HEK293 (cell line): ENCODE data around the gene CSNK1G1.

Experiments
- EGR2 ChIP-seq: fragments of 450-650 bp; formaldehyde crosslinking; IDR thresholded peaks from 2 replicates; pipeline ENCODE4 v1.5.1; 2016; ENCODE audit warnings: low read depth, missing biosample characterization, missing genetic modification characterization
- GLIS1 ChIP-seq: fragments of 450-650 bp; formaldehyde crosslinking; IDR thresholded peaks from 2 replicates; pipeline ENCODE4 v1.5.1; 2016; ENCODE audit warnings: missing biosample characterization, missing genetic modification characterization
- KLF10 ChIP-seq: fragments of 450-650 bp; IDR thresholded peaks from 2 replicates; pipeline ENCODE4 v1.5.1; 2018; ENCODE audit warnings: missing biosample characterization, mild to moderate bottlenecking, missing genetic modification characterization
- PATZ1 ChIP-seq: fragments of 450-650 bp; formaldehyde crosslinking; IDR thresholded peaks from 2 replicates; pipeline ENCODE4 v1.5.1; 2016; ENCODE audit warnings: missing biosample characterization, missing genetic modification characterization
- PBX3 ChIP-seq: sonication (generic); formaldehyde crosslinking; IDR thresholded peaks from 2 replicates; pipeline ENCODE4 v1.8.1; 2022; ENCODE audit warnings: mild to moderate bottlenecking, moderate library complexity, missing genetic modification reagents
- REST ChIP-seq: fragments of 450-650 bp; formaldehyde crosslinking; IDR thresholded peaks from 2 replicates; pipeline ENCODE4 v1.5.1; 2016; ENCODE audit warnings: missing biosample characterization, missing genetic modification characterization
- TCF7L2 ChIP-seq: IDR thresholded peaks from 2 replicates; pipeline ENCODE4 v1.6.1; 2011; ENCODE audit warnings: low read depth, mild to moderate bottlenecking, inconsistent platforms, low read length, moderate library complexity, borderline replicate concordance
- TSHZ1 ChIP-seq: fragments of 450-650 bp; formaldehyde crosslinking; IDR thresholded peaks from 2 replicates; pipeline ENCODE4 v1.5.1; 2016; ENCODE audit warnings: missing biosample characterization, missing genetic modification characterization, borderline replicate concordance
- ZBTB17 ChIP-seq: fragments of 450-650 bp; formaldehyde crosslinking; IDR thresholded peaks from 2 replicates; pipeline ENCODE4 v1.5.1; 2016; ENCODE audit warnings: missing biosample characterization, missing genetic modification characterization
- ZBTB8A ChIP-seq: fragments of 450-650 bp; formaldehyde crosslinking; IDR thresholded peaks from 2 replicates; pipeline ENCODE4 v1.5.1; 2016; ENCODE audit warnings: missing biosample characterization, missing genetic modification characterization
- ZNF112 ChIP-seq: fragments of 450-650 bp; formaldehyde crosslinking; IDR thresholded peaks from 2 replicates; pipeline ENCODE4 v1.5.0; 2017; ENCODE audit warnings: missing biosample characterization, missing genetic modification characterization
- ZNF138 ChIP-seq: fragments of 450-650 bp; formaldehyde crosslinking; IDR thresholded peaks from 2 replicates; pipeline ENCODE4 v1.5.1; 2016; ENCODE audit warnings: missing biosample characterization, missing genetic modification characterization, borderline replicate concordance
- ZNF155 ChIP-seq: fragments of 450-650 bp; formaldehyde crosslinking; IDR thresholded peaks from 2 replicates; pipeline ENCODE4 v1.5.1; 2016; ENCODE audit warnings: missing biosample characterization, missing genetic modification characterization
- ZNF175 ChIP-seq: fragments of 450-650 bp; formaldehyde crosslinking; IDR thresholded peaks from 2 replicates; pipeline ENCODE4 v1.5.1; 2016; ENCODE audit warnings: missing biosample characterization, missing genetic modification characterization
- ZNF18 ChIP-seq: fragments of 450-650 bp; formaldehyde crosslinking; IDR thresholded peaks from 2 replicates; pipeline ENCODE4 v1.5.1; 2016; ENCODE audit warnings: missing biosample characterization, missing genetic modification characterization
- ZNF239 ChIP-seq: fragments of 450-650 bp; formaldehyde crosslinking; IDR thresholded peaks from 2 replicates; pipeline ENCODE4 v1.5.1; 2016; ENCODE audit warnings: missing biosample characterization, missing genetic modification characterization
- ZNF292 ChIP-seq: fragments of 450-650 bp; formaldehyde crosslinking; IDR thresholded peaks from 2 replicates; pipeline ENCODE4 v1.5.1; 2016; ENCODE audit warnings: low read depth, missing biosample characterization, missing genetic modification characterization, borderline replicate concordance
- ZNF324 ChIP-seq: fragments of 450-650 bp; formaldehyde crosslinking; IDR thresholded peaks from 2 replicates; pipeline ENCODE4 v1.5.1; 2016; ENCODE audit warnings: missing biosample characterization, missing genetic modification characterization
- ZNF394 ChIP-seq: fragments of 450-650 bp; formaldehyde crosslinking; IDR thresholded peaks from 2 replicates; pipeline ENCODE4 v1.5.1; 2016; ENCODE audit warnings: missing biosample characterization, missing genetic modification characterization, mild to moderate bottlenecking, moderate library complexity, borderline replicate concordance
- ZNF416 ChIP-seq: fragments of 450-650 bp; formaldehyde crosslinking; IDR thresholded peaks from 2 replicates; pipeline ENCODE4 v1.5.1; 2016; ENCODE audit warnings: missing biosample characterization, missing genetic modification characterization
- ZNF521 ChIP-seq: fragments of 450-650 bp; formaldehyde crosslinking; IDR thresholded peaks from 2 replicates; pipeline ENCODE4 v1.5.1; 2017; ENCODE audit warnings: missing biosample characterization, mild to moderate bottlenecking, missing genetic modification characterization
- ZNF580 ChIP-seq: fragments of 450-650 bp; formaldehyde crosslinking; IDR thresholded peaks from 2 replicates; pipeline ENCODE4 v1.5.1; 2016; ENCODE audit warnings: missing biosample characterization, missing genetic modification characterization
- ZNF600 ChIP-seq: fragments of 450-650 bp; formaldehyde crosslinking; IDR thresholded peaks from 2 replicates; pipeline ENCODE4 v1.5.1; 2016; ENCODE audit warnings: missing biosample characterization, missing genetic modification characterization
- ZNF623 ChIP-seq: fragments of 450-650 bp; formaldehyde crosslinking; IDR thresholded peaks from 2 replicates; pipeline ENCODE4 v1.5.1; 2016; ENCODE audit warnings: missing biosample characterization, missing genetic modification characterization
- ZNF707 ChIP-seq: fragments of 450-650 bp; formaldehyde crosslinking; IDR thresholded peaks from 2 replicates; pipeline ENCODE4 v1.5.1; 2016; ENCODE audit warnings: missing biosample characterization, missing genetic modification characterization
- ZNF830 ChIP-seq: fragments of 450-650 bp; IDR thresholded peaks from 2 replicates; pipeline ENCODE4 v1.5.0; 2018; ENCODE audit warnings: missing biosample characterization, missing genetic modification characterization, low read depth, mild to moderate bottlenecking, moderate library complexity

The CSNK1G1 gene

GRCh38 chr15:64246364-64247189 is 109.4 kb downstream of the CSNK1G1 start (continued):
- TF ChIP-seq ZNF18: no peak
- TF ChIP-seq ZBTB8A (tag by site-specific recombination): no peak
- TF ChIP-seq ZNF239 (tag by site-specific recombination): no peak
- no peak for TF ChIP-seq ZNF830 (tag by site-specific recombination)
- peak; percentile 69 for TF ChIP-seq PATZ1 (tag by site-specific recombination)
- TF ChIP-seq ZNF521 (tag by site-specific recombination): no peak
- peak; percentile 38; the same call in 1 of the 2 replicates for TF ChIP-seq ZNF580 (tag by site-specific recombination)
- TF ChIP-seq ZBTB17 (tag by site-specific recombination): peak; percentile 81
- TF ChIP-seq ZNF324 (tag by site-specific recombination): 0 out of 2 replicates have a peak, but pooled peaks have one; percentile 25
- peak; percentile 98 for TF ChIP-seq ZNF600 (tag by site-specific recombination)
- TF ChIP-seq REST: no peak
- TF ChIP-seq ZNF155 (tag by site-specific recombination): no peak
- no peak for TF ChIP-seq KLF10 (tag by site-specific recombination)
- no peak for TF ChIP-seq GLIS1 (tag by site-specific recombination)
- peak; percentile 19; the same call in 1 of the 2 replicates for TF ChIP-seq ZNF623
- no peak for TF ChIP-seq ZNF138
- no peak for TF ChIP-seq TCF7L2
- TF ChIP-seq ZNF175 (tag by site-specific recombination): no peak
- peak; percentile 19; the same call in 1 of the 2 replicates for TF ChIP-seq ZNF394 (tag by site-specific recombination)
- no peak for TF ChIP-seq PBX3
- no peak for TF ChIP-seq ZNF707 (tag by site-specific recombination)
- no peak for TF ChIP-seq ZNF416
- no peak for TF ChIP-seq ZNF112
- TF ChIP-seq TSHZ1 (tag by site-specific recombination): peak; percentile 59; the same call in 1 of the 2 replicates
- peak; percentile 65 for TF ChIP-seq EGR2
- TF ChIP-seq ZNF292 (tag by site-specific recombination): no peak
